ENCODE measurements around the gene HIP1. TPM values are rescaled to one million over a fixed set of nuclear protein-coding genes. Genes with fewer than 3 reads are reported as not detected.

Gene HIP1
- total and polyA plus RNA-seq, 2 of the 13 experiments (the other 11 are each of a cell fraction or from before 2014, with no cell fraction given), result 4.5 to 6.2 TPM

- TF ChIP-seq ZBTB40 (IDR thresholded peaks at IDR 0.05) (no peak), ZBTB40 (CRISPR knock-in tag; IDR thresholded peaks at IDR 0.05) (peak; percentile 56), ZNF556 (CRISPR knock-in tag; IDR thresholded peaks at IDR 0.05; ENCODE audit: borderline replicate concordance) (no peak), RFXAP (CRISPR knock-in tag; IDR thresholded peaks at IDR 0.05; ENCODE audit: borderline replicate concordance) (peak; percentile 68; the same call in 1 of the 2 replicates), CREB1 (IDR thresholded peaks at IDR 0.05) (no peak), CREB1 (CRISPR knock-in tag; IDR thresholded peaks at IDR 0.05) (peak; percentile 61), TCF7 (IDR thresholded peaks at IDR 0.05; ENCODE audit: low read depth) (no peak), TOPORS (CRISPR knock-in tag; IDR thresholded peaks at IDR 0.05) (0 out of 2 replicates have a peak, but pooled peaks have one; percentile 39), ZNF574 (CRISPR knock-in tag; IDR thresholded peaks at IDR 0.05) (no peak), ZNF792 (CRISPR knock-in tag; IDR thresholded peaks at IDR 0.05) (no peak; the same call in none of the 2 replicates), GLMP (CRISPR knock-in tag; IDR thresholded peaks at IDR 0.05; ENCODE audit: borderline replicate concordance) (no peak), RBM22 (optimal IDR thresholded peaks at IDR 0.05; ENCODE audit: low read length) (no peak), NCOA5 (CRISPR knock-in tag; IDR thresholded peaks at IDR 0.05) (no peak), DRAP1 (CRISPR knock-in tag; IDR thresholded peaks at IDR 0.05) (peak; percentile 80), ERF (CRISPR knock-in tag; IDR thresholded peaks at IDR 0.05) (peak; percentile 55; the same call in 1 of the 2 replicates), ZIK1 (CRISPR knock-in tag; IDR thresholded peaks at IDR 0.05; ENCODE audit: borderline replicate concordance, low read depth) (no peak), ELF1 (CRISPR knock-in tag; IDR thresholded peaks at IDR 0.05) (peak; percentile 86), CC2D1A (CRISPR knock-in tag; IDR thresholded peaks at IDR 0.05) (no peak)
Observed at GRCh38 chr7:75611557-75612178, 127.1 kb downstream of the HIP1 start (continued).

All from HepG2 (cell line).